GM18502 (cell line): ENCODE results near the gene NPBWR2.
"Not testable (repeated sequence)": the region's sequence is repeated elsewhere in the genome, so short reads cannot be mapped to it uniquely, and the experiment has no call there.

Experiments
- ATAC-seq: cut with Tn5 transposase; IDR thresholded peaks from one replicate; pipeline ENCODE4 v1.9.1; 2021; ENCODE audit warnings: mild to moderate bottlenecking; ENCODE audit not compliant: unreplicated experiment, poor library complexity

NPBWR2 gene

DNA sequence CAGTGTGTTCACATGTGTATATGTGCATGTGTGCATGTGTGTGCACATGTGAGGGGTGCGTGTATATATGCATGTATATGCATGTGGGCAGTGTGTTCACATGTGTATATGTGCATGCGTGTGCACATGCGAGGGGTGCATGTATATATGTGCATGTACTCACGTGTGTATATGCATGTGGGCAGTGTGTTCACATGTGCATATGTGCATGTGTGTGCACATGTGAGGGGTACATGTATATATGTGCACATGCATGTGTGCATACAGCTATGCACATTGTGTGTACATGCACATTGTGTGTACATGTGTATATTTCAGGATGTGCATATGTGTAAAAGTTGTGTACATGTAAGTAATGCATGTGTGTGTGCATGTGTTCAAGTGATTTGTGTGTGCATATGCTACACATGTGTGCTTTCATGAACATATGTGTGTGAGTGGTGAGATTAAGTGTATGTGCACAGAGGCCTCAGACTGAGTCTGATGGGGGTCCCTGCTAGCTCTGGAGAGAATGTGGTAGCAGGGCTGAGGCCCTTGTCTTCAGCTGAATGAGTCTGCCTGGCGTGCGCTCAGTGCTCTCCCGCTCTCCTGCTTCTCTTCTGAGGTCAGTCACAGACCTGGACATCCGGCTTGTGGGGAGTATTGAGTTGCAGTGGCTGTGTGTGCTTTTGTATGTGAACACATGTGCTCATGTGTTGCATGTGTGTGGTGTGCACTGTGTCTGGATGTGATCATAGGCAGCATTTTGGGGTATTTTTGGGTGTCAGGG lies 37.0 kb upstream of the NPBWR2 start:
- no peak for ATAC-seq

GRCh38 chr20:64143018-64143801 lies 35.8 kb upstream of the NPBWR2 start:
- ATAC-seq = no peak

DNA sequence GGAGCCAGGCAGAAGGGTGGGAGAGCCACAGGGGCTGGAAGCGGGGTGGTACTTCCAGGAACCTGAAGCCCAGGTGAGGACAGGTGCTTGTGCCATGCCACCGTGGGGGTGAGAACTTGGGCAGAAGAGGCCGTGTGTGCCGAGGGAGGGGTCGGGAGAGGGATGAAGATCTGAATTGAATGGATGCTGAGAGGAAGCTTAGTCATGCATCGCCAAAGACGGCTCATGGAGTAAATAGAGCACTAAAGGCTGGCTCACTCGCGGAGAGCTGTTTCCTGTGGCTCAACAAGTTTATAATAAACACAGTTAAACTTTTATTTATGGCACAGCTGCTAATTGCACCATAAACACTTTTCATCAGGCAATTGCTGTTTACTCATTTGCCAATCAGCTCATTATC lies 35.2 kb upstream of the NPBWR2 start:
- ATAC-seq = no peak

GRCh38 chr20:64140956-64141355 lies 33.6 kb upstream of the NPBWR2 start:
- no peak for ATAC-seq

GRCh38 chr20:64140061-64140931 lies 32.9 kb upstream of the NPBWR2 start:
- no peak for ATAC-seq

- ATAC-seq = no peak
These were observed 32.1 kb upstream of the NPBWR2 start for GRCh38 chr20:64139199-64140060.

DNA sequence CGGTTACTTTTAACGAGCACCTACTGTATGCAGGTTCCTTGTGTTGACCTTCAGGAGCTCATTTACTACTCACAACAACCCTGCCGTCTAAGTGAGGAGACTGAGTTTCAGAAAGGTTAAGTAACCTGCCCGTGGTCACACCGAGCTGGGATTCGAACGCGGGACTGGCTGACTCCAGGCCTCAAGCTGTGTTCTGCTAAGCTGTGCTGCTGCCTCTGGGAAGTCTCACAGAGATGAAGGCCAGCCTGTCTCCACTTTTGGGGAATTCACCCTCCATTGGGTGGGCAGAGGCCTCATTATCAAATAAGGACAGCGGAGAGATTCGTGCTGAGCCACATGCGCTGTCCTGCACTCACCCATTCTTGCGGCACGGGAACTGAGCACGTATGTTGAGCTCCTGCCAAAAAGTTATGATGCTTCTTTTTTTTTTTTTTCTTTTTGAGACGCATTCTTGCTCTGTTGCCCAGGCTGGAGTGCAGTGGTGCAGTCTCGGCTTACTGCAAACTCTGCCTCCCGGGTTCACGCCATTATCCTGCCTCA lies 31.0 kb upstream of the NPBWR2 start:
- ATAC-seq = no peak

DNA sequence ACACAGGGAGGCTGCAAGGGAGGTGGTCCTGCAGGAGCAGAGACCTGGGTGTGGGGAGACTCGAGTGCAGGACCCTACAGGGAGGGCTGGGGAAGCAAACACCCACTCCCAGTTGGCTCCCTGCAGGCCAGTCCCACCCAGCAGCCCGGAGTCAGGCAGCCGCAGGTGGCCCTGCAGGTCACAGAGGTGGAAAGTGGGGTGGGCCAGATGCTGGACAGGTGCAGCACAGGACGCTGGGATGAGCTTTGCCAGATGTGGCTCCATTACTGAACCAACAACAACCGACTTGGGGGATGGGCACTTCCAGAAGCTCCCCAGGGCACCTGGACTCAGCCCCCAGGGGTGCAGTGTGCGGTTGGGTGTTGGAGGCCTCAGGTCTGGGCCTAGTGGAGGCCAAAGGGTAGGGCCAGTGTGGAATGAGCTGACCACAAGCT lies 30.2 kb upstream of the NPBWR2 start:
- no peak for ATAC-seq

DNA sequence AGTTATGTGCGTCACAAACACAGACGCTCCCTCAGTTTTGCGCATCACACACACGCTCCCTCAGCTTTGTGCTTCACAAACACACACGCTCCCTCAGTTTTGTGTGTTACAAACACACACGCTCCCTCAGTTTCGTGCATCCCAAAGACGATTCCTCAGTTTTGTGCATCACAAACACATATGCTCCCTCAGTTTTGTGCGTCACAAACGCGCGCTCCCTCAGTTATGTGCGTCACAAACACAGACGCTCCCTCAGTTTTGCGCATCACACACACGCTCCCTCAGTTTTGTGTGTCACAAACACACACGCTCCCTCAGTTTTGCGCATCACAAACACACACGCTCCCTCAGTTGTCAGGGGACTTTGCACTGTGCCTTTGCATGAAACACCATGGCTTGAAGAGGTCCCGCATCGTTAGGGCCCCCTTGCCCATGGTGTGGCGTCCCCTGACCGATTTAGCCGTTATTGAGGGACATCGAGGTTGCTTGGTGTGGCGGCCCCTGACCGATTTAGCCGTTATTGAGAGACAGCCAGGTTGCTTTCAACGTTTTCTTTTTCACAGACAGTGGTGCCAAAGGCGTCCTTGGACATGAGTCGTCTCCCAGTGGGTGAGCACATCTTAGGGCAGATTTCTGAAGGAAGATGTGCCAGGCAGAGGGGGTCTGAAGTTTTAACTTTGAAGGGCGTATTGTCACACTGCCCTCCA lies 28.8 kb upstream of the NPBWR2 start:
- no peak for ATAC-seq

- not testable (repeated sequence) for ATAC-seq
These were observed 27.4 kb upstream of the NPBWR2 start for GRCh38 chr20:64134744-64135143.

DNA sequence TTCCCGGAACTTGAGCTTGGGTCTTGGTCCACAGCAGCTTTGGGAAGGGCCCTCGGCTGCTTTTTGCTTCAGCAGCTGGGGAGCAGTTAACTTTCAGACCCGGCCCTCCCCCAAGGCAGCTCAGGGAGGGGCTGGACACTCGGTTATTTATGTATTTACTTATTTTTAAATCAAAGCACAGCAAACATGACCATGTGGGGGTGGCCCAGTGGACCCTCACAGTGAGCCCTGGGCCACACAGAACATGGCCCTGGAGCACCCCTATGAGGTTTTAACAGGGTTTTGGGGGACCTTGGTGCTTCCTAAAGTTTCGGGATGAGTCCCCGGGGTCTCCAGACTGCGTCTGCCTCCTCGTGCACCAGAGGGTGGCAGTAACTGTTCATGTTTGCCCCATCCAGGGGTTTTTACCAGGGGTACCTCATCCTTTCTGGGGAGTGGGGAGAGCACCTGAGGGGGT lies 26.6 kb upstream of the NPBWR2 start:
- no peak for ATAC-seq

GRCh38 chr20:64131406-64131805 lies 24.0 kb upstream of the NPBWR2 start:
- no peak for ATAC-seq

DNA sequence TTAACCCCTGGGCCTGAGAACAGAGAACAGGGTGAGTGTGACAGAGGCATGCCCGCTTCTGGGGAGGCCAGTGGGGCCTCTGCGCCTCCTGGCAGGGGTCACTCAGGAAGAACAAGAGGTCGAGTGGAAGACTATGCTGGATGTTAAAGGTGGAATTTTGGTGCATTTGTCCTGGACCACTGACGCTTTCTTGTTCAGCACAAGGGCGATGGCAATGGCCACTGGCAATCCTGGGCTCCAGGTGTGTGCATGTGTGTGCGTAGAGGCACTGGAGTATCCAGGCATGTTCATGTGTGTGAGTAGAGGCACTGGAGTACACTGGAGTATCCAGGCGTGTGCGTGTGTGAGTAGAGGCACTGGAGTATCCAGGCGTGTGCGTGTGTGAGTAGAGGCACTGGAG lies 23.5 kb upstream of the NPBWR2 start:
- ATAC-seq = no peak

DNA sequence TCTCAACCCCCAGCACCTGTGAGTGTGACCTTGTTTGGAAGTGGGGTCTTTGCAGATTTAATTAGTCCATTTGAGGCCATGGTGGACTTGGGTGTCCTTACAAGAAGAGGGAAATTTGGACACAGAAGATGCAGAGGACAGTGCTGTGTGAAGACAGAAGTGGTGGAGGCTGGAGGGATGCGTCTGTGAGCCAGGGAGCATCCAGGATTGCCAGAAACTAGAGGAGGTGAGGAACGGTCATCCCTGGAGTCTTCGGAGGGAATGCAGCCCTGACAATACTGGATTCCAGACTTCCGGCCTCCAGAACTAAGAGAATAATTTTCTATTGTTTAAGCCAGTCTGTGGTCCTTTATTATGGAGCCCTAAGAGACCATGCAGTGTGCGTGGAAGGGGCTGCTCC lies 22.9 kb upstream of the NPBWR2 start:
- no peak for ATAC-seq

DNA sequence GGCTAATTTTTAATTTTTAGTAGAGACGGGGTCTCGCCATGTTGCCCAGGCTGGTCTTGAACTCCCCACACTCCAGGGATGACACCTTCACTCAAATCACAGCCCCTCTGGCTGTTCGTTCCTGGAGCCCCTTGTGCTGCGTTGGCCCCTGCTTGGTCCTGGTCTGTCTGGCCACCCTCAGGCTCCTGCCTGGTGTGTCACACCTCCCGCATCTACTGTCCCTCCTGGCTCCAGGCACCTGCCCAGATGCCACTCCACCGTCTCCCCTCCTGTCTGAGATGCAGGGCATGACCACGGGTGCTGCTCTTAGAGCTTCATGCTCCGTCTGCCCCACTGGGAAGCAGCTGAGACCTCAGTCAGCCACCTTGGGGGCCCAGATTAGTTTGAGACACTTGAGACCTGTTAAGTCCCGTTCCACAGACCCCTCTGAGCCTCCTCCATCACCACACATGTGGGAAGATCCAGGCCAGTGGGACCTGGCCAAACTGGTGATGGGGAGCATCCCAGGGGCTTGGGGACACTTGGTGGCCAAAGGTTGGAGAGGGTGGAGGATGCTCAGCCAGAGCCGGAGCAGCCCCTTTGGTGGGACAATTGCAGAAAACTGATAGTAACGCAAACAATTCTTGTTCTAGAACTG lies 21.9 kb upstream of the NPBWR2 start:
- no peak for ATAC-seq

- not testable (repeated sequence) for ATAC-seq
These were observed 16.2 kb upstream of the NPBWR2 start for GRCh38 chr20:64123517-64123916.

DNA sequence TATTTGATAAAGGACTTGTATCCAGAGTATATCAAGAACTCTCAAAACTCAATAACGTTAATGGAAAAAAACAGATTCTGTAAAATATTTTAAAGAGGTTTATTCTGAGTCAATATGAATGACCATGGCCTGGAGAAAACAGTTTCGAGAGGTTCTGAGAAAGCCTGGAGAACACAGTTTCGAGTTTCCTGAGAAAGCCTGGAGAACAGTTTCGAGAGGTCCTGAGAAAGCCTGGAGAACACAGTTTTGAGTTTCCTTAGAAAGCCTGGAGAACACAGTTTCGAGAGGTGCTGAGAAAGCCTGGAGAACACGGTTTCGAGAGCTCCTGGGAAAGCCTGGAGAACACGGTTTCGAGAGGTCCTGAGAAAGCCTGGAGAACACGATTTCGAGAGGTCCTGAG lies 15.6 kb upstream of the NPBWR2 start:
- ATAC-seq = not testable (repeated sequence)

DNA sequence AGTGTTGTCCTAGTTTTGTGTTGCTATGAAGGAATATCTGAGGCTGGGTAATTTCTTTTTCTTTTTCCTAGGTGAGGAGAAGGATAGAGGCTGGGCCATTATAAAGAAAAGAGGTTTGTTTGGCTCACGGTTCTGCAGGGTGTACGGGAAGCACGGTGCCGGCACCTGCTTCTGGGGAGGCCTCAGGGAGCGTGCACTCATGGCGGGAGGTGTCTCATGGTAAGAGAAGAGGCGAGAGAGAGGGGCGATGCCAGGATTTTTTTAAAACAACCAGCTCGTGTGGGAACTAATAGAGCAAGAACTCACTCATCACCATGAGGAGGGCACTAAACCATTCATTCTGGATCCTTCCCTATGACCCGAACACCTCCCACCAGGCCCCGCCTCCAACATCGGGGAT lies 14.2 kb upstream of the NPBWR2 start:
- no peak for ATAC-seq
